ENCODE data around the gene IRF5. TPM values are rescaled to one million over a fixed set of nuclear protein-coding genes. Genes with fewer than 3 reads are reported as not detected.

IRF5 gene
- total RNA-seq, 1 experiment from 2014 or later = 16.5 TPM

DNA sequence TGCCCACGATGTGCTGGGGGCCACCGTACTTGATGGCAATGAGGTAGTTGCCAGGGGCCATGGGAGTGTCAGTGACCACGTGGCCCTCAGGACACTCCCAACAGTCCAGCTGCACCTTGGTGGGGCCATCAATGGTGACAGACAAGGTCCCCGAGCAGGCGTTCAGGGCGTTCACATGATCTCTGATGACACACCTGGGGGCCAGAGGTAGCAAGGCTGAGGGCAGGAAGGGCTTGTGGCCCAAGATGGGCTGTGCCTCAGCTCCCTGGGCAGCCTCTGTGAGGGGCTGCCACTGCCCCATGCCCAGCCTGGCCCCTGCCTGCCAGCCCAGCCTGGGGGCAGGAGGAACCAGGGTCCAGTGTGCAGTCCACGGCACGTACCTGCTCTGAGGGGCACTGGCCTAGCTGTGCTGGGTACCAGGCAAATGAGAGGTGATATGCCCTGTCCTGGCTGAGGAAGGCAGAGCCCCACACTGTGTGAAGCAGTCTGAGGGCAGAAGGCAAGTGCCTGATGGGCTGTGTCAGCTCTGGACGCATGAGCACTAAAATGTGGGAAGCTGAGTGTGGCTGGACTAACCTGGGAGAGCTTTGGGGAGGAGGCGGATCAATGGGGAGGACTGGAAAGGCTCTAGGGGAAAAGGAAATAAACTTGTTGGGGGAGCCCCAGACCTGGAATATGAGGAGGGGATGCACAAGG lies 23.7 kb upstream of the IRF5 start:
- RAD21 ChIA-PET (ENCODE audit: low non-redundant PET in 1 of 2, low total read pairs in 2 of 2, uncharacterized antibody in 2 of 2, unreplicated experiment in 2 of 2) = no interaction called here
- H3K4me3 ChIP-seq (replicated peaks in 1 of 2; ENCODE audit: low read depth in 1 of 2, low read length in 2 of 2) = no peak overlapping the region
- H2AFZ ChIP-seq (ENCODE audit: low read depth, low read length, poor library complexity, severe bottlenecking) = no peak overlapping the region
- intact Hi-C loops (cut with micrococcal nuclease) = no loop called here
- POLR2A ChIA-PET = no interaction called here
- BruUV-seq (replicated peaks) = no TSS peak
- no peak for DNase-seq (ENCODE audit: low read depth, low spot score)
- no peaks in the 10 kb centered on the region for H3K79me2 ChIP-seq (ENCODE audit: insufficient read depth, low read length)
- no peaks in the 10 kb centered on the region; the same call in 1 of the 2 replicates for H3K27me3 ChIP-seq (ENCODE audit: insufficient read depth, low read length)
- H3K9me2 ChIP-seq (ENCODE audit: insufficient read depth) = no peaks in the 10 kb centered on the region
- TF ChIP-seq, protein P1, sequence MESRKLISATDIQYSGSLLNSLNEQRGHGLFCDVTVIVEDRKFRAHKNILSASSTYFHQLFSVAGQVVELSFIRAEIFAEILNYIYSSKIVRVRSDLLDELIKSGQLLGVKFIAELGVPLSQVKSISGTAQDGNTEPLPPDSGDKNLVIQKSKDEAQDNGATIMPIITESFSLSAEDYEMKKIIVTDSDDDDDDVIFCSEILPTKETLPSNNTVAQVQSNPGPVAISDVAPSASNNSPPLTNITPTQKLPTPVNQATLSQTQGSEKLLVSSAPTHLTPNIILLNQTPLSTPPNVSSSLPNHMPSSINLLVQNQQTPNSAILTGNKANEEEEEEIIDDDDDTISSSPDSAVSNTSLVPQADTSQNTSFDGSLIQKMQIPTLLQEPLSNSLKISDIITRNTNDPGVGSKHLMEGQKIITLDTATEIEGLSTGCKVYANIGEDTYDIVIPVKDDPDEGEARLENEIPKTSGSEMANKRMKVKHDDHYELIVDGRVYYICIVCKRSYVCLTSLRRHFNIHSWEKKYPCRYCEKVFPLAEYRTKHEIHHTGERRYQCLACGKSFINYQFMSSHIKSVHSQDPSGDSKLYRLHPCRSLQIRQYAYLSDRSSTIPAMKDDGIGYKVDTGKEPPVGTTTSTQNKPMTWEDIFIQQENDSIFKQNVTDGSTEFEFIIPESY (IDR thresholded peaks at IDR 0.05; ENCODE audit: extremely low read depth, insufficient replicate concordance, low read length) = no peak
- TF ChIP-seq ELF1 (IDR thresholded peaks at IDR 0.05; ENCODE audit: borderline replicate concordance, low read depth) (no peak), SIN3A (IDR thresholded peaks at IDR 0.05; ENCODE audit: low read depth) (no peak), CBX3 (IDR thresholded peaks at IDR 0.05; ENCODE audit: low read depth) (no peak), POLR2AphosphoS5 (IDR thresholded peaks at IDR 0.05; ENCODE audit: low read depth, low read length) (no peak), JUND (IDR thresholded peaks at IDR 0.05) (no peak), RAD21 (IDR thresholded peaks at IDR 0.05; ENCODE audit: low read depth) (no peak), EGR1 (IDR thresholded peaks at IDR 0.05; ENCODE audit: low read depth) (no peak), ATF3 (IDR thresholded peaks at IDR 0.05) (no peak)
- TF ChIP-seq, protein P2, sequence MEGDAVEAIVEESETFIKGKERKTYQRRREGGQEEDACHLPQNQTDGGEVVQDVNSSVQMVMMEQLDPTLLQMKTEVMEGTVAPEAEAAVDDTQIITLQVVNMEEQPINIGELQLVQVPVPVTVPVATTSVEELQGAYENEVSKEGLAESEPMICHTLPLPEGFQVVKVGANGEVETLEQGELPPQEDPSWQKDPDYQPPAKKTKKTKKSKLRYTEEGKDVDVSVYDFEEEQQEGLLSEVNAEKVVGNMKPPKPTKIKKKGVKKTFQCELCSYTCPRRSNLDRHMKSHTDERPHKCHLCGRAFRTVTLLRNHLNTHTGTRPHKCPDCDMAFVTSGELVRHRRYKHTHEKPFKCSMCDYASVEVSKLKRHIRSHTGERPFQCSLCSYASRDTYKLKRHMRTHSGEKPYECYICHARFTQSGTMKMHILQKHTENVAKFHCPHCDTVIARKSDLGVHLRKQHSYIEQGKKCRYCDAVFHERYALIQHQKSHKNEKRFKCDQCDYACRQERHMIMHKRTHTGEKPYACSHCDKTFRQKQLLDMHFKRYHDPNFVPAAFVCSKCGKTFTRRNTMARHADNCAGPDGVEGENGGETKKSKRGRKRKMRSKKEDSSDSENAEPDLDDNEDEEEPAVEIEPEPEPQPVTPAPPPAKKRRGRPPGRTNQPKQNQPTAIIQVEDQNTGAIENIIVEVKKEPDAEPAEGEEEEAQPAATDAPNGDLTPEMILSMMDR (IDR thresholded peaks at IDR 0.05 in 2 of 3, conservative IDR thresholded peaks at IDR 0.05 in 1 of 3; ENCODE audit: borderline replicate concordance in 1 of 3, insufficient read depth in 1 of 3, low read depth in 2 of 3, low read length in 2 of 3) = no peak
- H3K27ac ChIP-seq (ENCODE audit: low read depth, low read length) = no peak overlapping the region
- no peaks in the 10 kb centered on the region for H3K9me3 ChIP-seq (ENCODE audit: control insufficient read depth in 1 of 2, insufficient read depth in 1 of 2, low read depth in 1 of 2, low read length in 2 of 2)
- CTCF ChIA-PET = no interaction called here
- peaks cover 0 to 5% of the 10 kb centered on the region in 2 experiments; a peak in 1 of 4 replicates for H3K4me1 ChIP-seq (ENCODE audit: control insufficient read depth in 1 of 2, insufficient read depth in 2 of 2, low read length in 2 of 2)
- H3K36me3 ChIP-seq (ENCODE audit: control insufficient read depth in 1 of 2, insufficient read depth in 2 of 2, low read length in 2 of 2) = no peaks in the 10 kb centered on the region
- H4K20me1 ChIP-seq (ENCODE audit: insufficient read depth) = no peaks in the 10 kb centered on the region
- no peak for ATAC-seq
- no peak overlapping the region for H3K4me2 ChIP-seq (ENCODE audit: low read length)
- no peak overlapping the region for H3K9ac ChIP-seq (ENCODE audit: low read length)

All from HCT116 (cell line).